C1 segment of cervical spinal cord (tissue), 14 donors: ENCODE results near the gene PSMA5.

Experiments used
- DNase-seq, 14 donors: peaks; one replicate each; lab custom pipeline; 2025; lab: John Stamatoyannopoulos, UW

Gene PSMA5

DNA sequence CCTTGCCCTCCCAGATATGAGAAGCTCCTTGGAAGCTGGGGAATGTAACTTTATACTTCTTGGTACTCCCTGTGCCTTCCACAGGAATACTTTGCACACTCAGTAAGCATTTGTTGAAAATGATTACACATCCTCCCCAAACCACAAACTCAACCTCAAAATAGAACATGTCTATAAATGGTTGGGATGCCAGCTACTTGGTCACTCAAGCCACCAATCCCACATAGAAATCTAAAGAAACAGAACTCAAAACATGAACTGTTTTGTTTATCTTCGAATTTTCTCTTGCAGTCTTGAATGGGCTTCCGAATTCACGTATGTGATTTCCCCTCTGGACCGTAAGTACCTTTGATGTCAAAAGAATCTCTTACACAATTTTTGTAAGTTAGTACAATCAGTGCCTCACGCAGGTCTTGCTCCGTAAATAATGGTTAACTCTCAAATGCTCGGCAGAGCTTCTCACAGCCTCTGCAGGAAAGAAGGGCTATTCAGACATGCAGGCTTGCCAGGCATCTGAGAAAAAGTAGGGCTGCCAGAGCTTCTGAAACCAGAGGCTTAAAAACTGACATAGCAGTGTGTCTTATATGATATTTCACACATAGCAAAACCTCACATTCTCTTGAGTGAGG lies 55.4 kb downstream of the PSMA5 start:
- no peak for DNase-seq

DNA sequence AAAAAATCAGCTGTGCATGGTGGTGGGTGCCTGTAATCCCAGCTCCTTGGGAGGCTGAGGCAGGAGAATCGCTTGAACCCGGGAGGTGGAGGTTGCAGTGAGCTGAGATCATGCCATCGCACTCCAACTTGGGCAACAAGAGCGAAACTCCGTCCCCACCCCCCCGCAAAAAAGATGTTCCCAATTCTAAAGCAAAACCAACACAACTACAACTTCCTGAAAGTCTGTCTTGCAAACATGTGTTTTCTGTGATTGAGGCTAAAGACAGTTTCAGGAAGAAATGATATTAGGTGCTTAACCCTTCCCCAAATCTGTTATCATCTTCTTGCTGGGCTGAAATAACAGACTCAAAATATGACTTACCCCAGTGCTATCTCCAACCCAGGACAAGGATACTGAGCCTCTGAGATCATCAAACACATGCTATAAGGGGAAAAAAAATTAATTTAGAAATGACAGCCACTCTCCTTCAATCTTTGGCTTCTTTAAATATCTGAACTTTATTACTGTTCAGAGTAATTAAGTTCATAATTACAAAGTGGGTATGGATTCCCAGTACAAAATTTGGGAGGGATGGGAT lies 57.0 kb downstream of the PSMA5 start:
- DNase-seq, result no peak

DNA sequence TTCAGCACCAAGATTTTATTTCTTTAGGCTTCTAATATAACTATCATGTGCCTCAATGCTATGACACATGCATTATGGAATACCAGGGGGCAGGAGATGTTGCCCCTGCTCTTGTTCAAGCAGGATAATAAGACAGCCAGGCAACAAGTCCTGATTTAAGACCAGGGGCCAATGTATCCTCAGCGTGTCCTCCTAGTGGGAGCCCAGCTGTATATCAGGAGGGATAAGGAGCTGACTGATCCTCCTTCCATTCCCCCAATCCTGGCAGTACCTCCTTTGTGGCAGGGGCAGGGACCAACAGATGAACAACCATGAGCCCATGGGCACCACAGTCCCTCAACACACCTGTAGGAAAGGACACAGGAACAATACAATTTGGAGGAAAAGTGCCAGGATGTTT lies 57.8 kb downstream of the PSMA5 start:
- no peak for DNase-seq

DNA sequence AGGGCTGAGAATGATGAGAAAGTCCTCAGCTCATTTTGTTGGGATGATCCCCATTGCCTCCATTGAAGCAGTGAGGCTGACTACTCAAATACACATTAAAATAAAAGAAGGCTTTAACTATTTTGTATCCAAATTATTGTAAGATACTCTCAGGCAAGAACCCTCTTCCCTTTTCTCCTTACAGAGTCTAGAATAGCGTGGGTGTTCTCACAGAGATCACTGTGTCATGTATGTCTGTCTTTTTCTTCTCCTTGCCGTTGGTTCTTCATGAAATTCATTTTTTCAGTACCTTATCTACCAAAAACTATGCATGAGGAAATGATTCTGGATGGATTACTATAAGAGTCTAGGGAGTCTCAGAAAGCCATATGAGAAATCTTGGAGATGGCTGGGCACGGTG lies 58.6 kb downstream of the PSMA5 start:
- DNase-seq, result no peak

DNA sequence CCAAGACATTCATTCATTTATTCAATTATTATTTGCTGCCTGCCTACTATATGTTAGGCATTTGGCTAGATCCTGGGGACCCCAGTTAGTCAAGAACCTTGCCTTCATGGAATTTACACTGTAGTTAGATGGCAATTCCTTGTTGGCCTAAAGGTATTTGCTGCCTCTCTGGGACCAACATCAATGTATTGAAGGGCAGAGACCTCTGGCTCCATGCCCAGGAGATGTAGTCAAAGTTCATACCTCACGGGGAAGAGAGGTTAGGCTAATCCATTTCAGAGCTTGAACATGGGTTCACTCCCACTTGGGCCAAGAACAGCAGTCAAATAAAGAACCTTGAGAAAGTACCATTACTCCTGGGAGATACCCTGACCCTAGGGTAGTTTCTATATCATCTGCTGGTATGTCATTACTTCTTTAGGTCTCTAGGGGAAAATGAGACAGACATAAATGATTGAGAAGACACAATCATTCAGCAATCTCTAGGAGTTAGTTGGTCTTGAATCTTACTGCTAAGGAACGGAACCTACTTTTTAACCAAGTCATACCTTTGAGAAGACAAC lies 60.5 kb downstream of the PSMA5 start:
- no peak for DNase-seq

DNA sequence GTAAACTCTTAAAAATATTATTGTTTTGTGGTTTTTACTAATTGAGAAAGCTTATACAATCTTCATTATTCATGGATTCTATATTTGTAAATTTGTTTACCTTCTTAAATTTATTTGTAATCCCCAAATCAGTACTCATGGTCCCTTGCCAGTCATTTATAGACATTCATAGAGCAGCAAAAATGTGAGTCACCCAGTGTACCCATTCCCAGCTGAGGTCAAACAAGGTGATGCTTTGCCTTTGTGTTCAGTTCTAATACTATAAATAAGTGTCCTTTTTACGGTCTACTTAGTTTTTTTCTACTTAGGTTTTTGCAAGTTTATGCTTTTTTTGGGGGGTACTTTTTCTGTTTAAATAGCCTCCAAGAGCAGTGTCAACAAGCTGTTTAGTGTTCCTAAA lies 64.6 kb downstream of the PSMA5 start:
- no peak for DNase-seq

DNA sequence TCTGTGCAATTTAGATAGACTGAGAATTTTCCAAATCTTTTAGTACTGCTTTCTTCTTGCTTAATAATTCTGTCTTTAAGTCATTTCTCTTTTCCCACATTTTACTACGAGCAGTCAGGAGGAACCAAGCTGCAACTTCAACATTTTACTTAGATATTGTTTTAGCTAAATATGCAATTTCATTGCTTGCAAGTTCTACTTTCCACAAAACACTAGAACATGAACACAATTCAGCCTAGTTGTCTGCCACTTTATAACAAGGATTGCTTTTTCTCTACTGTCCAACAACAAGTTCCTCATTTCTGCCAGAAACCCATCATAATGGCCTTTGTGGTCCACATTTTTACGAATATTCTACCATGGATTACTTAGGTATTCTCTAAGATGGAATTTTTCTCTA lies 65.2 kb downstream of the PSMA5 start:
- DNase-seq, result no peak

DNA sequence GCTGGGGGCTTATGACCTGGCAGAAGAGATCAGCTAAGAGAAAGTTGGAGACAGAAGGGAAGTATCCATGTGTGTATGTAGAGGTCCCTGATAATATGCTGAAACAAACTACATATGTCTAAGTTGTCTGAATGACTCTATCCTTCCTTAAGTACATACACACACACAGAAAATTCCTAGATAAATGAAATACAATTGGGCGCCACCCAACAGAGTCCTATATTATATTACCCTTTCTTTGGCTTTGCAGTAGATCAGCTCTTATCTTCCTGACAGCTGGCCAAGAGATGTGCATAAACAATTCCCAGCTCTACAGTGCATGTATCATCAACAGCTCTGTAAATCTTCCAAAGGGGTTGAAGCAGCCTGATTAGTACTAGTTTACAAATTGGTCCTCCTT lies 68.6 kb downstream of the PSMA5 start:
- DNase-seq, result no peak

DNA sequence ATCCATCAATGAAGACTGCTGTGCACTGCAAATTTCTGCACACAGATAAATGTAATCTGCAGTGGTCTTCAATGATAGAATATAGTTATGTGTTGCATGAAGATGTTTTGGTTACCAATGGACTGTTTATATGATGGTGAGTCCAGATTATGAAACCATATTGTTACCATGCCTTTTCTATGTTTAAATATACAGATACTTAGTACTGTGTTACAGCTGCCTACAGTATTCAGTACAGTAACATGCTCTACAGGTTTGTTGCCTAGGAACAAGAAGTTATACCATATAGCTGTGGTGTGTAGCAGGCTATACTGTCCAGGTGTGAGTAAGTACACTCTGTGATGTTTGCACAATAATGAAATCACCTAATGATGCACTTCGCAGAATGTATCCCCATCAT lies 69.3 kb downstream of the PSMA5 start:
- no peak for DNase-seq

DNA sequence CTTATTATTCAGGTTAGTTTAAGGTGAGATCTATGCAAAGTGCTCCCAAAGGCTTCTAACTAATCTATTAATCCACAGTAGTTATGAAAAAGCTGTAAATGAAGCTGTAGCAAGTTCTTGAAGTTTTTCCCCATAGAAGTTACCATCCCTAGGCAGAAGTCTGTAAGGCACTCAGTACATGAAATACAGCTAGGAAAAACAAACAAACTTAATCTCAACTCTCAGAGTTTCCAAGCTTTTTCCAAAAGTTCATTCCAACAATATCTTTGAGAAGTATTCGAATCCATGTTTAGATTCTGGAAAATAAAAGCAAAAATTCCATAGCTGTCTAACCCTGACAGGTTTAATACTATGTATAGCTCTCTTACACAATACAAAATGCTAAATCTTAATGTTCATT lies 69.7 kb downstream of the PSMA5 start:
- DNase-seq, result no peak

DNA sequence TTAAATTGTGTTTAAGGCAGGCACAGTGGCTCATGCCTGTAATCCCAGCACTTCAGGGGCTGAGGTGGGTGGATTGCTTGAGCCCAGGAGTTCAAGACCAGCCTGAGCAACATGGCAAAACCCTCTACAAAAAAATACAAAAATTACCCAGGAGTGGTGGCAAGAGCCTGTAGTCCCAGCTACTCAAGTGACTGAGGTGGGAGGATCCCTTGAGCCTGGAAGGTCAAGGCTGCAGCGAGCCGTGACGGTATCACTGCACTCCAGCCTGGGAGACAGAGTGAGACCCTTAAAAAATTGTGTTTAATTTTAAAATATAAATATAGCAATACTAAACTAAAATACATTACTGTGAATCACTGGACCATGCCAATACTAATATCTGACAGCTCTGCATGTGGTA lies 71.3 kb downstream of the PSMA5 start:
- no peak for DNase-seq

DNA sequence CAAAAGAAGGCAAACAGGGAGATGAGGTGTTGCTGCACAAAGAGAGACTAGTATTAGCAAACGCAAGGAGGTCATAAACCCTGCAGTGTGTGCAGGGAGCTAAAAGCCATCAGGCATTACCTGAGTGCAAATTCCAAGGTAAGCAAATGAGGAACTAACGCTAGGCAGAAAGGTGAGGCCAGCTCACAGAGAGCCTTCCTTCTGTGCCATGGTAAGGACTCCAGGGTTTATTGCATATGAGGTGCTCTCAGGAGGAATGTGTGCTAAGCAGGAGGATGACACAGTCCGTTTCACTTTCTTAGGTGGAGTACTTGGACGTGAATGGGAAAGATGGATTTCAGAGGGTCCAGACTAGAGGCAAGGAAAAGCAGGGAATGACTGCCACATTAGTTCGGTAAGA lies 74.8 kb downstream of the PSMA5 start:
- DNase-seq, result no peak

DNA sequence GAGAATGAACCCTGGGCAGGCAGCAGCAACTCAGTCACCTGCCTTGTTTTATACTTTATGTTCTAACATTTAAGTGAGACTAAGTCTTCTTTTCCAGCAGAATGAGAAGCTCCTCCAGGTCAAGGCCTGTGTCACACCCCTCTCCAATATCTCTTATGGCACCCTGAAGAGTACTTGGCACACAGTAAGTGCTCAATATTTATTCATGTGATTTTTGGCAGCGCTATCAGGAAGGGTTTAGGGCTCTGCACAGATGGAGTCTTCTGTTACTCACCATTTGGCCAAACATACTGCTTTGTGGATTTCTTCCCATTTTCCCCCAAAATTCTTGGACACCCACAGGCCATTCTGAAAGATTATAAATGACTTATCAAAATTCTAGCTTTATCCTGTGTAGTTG lies 75.6 kb downstream of the PSMA5 start:
- DNase-seq, result no peak

DNA sequence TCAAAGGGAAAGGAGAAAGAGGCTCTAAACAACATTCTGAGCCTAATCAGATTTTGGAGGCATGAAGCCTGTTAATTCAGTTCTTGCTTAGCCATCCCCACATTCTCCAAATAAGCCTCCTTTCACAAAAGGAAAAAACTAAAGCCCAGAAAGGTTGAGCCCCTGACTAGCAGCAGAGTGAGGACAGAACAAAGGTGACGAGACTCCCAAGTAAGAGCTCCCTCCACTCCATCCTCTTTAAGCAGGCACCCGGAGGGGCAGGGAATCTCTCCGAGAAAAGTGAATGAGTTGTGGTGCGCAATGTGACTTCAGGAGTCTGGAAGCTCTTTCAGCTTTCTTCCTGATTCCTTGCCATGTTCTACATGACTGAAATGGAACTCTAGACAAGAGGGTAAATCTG lies 76.1 kb downstream of the PSMA5 start:
- DNase-seq, result no peak
